ELR (cell line): ENCODE data around the gene MEN1.
"Not testable (repeated sequence)": the region's sequence is repeated elsewhere in the genome, so short reads cannot be mapped to it uniquely, and the experiment has no call there.

Source experiments
- DNase-seq: peaks from one replicate; pipeline ENCODE4 v3.0.0-alpha.2; 2015; ENCODE audit warnings: low read depth

MEN1 gene

GRCh38 chr11:64832467-64833197 lies 22.3 kb upstream of the MEN1 start:
- DNase-seq = no peak

DNA sequence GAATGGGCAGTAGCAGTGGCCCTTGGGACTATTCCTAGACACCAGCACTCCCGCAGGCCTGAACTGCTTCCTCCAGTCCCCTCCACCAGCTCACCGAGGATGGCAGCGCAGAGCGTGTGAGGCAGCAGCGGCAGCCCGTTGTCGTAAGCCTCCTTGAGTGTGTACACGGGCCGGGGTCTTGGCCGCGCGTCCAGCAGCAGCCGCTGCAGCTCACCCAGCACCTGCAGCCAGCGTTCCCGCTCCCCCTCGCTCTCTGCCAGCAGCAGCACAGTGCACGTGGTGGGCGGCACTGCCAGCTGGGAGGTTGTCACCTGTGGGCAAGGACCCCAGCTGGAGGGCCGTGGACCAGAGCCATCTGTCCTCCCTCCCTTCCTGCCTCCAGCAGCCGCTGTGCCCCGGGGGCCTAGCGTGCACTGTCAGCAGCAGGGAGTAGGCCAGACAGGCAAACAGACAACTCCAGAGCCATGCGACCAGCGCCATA lies 21.1 kb upstream of the MEN1 start:
- DNase-seq = no peak

DNA sequence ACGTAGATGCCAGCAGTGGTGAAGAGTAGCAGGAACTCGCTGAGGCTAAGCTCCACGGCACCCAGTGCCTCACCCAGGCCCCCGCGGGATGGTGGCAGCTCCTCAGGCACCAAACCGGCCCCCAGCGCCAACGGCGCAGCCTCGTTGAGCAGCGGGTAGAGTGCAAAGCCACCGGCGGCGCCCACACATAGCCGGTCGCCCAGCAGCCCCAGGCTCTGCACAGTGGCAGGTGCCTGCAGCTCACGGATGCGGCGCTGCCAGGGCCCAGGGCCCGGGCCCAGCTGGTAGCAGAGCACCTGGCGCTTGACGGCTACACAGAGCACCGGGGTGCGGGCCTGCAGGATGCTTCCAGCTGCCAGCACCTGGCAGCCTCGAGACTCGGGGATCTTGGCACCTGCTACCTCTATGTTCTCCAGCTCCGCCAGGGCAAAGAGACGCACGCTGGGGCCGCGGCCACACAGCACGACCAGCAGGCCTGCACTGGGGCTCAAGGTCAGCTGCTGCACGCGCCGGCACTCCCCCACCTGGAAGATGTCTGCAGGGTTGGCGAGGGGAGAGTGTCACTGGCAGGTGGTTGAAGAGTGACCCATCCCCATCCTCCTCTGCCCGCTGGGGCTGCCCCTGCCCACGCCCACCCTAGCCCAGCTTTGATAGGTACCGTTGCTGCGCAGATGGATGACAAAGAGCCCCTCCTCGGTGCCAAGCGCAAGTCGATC lies 19.3 kb upstream of the MEN1 start:
- no peak for DNase-seq

DNA sequence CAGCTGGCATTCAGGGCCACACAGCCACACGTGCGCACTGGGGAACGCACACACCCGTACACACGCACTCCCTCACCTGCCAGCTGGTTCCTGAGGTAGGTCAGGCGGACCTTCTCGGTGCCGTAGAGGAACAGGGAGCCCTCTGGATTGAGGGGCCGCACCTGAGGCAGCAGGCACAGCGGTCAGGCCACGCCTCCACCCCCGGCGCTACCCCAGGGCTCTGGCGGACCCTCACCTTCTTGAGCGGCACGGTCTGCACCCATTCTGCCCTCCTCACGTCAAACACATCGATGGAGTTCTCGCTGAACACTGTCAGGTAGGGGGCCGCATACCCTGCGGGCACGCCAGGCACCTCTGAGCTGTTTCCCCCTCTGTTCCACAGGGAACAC lies 17.1 kb upstream of the MEN1 start:
- no peak for DNase-seq

- DNase-seq = no peak
These were observed 16.5 kb upstream of the MEN1 start for GRCh38 chr11:64826578-64827450.

- no peak for DNase-seq
These were observed 15.7 kb upstream of the MEN1 start for GRCh38 chr11:64826062-64826461.

GRCh38 chr11:64823568-64824119 lies 13.3 kb upstream of the MEN1 start:
- no peak for DNase-seq

GRCh38 chr11:64817476-64817875 lies 7.1 kb upstream of the MEN1 start:
- no peak for DNase-seq

- DNase-seq = not testable (repeated sequence)
These were observed 5.1 kb upstream of the MEN1 start for GRCh38 chr11:64815433-64815832.

GRCh38 chr11:64814712-64815187 lies 4.4 kb upstream of the MEN1 start:
- DNase-seq = no peak

DNA sequence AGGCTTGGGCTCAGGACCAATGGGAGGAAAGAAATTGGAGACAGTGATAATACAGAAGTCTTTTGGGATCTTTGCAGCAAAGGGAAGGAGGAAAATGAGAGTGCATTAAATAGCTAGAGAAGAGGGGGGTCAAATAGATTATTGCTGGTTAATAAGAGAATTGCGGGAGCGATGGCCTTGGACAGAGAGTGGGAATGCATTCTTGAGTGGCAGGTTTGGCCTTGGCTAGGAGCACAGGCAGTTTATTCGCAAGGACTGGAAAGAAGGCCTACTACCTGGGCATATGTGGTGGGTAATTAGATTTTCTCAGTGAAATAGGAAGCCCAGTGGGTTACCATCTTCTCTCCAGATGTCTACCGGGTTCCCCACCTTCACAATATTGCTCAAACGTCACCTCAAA lies 3.5 kb upstream of the MEN1 start:
- DNase-seq = no peak

DNA sequence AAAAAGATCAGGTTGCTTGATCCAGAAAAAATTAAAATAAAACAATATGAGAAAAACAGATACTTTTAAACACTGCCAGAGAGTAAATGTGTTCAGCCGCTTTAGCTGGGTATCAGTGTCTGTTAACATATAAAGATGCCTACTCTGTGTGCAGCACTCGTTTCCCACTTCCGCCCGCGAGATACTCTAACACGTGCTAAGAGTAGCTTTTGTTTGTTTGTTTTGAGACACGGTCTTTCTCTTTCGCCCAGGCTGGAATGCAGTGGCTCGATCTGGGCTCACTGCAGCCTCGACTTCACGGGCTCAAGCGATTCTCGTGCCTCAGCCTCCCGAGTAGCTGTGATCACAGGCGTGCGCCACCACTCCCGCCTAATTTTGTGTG lies 531 bp upstream of the MEN1 start:
- DNase-seq = no peak

GRCh38 chr11:64809781-64810241 lies 540 bp downstream of the MEN1 start:
- DNase-seq = peak; percentile 29

DNA sequence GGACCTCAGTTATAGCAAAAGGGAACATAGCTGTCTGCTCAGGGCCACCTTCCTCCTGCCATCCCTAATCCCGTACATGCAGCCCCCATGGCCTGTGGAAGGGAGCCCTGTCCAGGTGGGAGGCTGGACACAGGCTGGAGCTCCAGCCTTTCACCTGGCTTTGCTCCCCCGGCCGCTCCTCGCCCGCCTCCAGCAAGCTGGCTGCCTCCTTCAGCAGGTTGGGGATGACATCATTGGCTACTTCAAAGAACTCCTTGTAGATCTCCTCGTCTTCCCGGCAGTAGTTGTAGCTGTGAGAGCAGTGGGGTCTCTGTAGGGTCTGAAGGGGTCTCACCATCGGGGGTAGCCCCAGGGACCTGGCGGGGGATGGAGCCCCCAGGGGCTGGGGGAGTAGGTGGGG lies 4.9 kb downstream of the MEN1 start:
- no peak for DNase-seq

DNA sequence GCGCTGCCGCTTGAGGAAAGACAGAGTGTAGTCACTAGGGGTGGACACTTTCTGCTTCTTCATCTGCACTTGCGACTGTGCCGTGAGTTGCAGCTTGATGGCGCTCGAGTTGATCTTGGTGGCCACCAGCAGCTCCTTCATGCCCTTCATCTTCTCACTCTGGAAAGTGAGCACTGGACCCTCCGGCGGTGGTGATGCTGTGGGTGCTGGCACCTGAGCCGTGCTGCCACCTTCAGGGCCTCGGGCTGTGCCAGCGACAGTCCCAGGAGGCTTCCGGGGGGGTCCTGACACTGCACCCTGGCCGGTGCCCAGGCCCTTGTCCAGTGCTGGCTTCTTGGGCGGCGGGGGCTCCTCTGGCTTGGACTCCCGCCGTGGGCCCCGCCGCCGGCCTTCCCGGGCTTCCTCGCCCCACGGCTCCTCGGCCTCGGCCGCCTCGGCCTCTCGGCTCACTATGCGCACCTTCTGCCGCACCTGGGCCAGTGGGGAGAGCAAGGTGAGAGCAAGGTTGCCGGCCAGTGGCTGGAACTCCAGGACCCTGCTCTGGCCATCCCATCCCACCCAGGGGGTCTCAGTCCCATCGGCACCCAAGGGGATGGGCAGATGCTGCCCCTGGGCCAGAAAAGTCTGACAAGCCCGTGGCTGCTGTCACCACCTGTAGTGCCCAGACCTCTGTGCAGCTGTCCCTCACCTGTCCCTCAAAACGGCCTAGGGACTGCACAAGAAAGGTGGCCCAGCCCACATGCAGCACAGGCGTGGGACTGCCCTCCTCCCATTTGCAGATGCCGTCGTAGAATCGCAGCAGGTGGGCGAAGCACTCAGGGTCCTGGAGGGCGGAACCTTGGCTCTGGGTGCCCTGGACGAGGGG lies 5.8 kb downstream of the MEN1 start:
- no peak for DNase-seq

GRCh38 chr11:64803846-64804345 lies 6.5 kb downstream of the MEN1 start:
- DNase-seq = no peak

- peak; percentile 92 for DNase-seq
These were observed 7.0 kb downstream of the MEN1 start, which contains the start of gene MAP4K2 for GRCh38 chr11:64803158-64803845. TSS of gene MAP4K2 (minus strand) at chr11:64803214. CDS start at chr11:64803149, 65 bp downstream.

- DNase-seq = no peak
These were observed 7.8 kb downstream of the MEN1 start for GRCh38 chr11:64802370-64803157.
